GM12874 (cell line): ENCODE measurements around the gene MIPOL1.

Experiments
- TF ChIP-seq, protein P1 (sequence below): IDR thresholded peaks from 2 replicates; pipeline ENCODE4 v1.5.1; 2011; ENCODE audit warnings: low read depth, mild to moderate bottlenecking, control low read depth, low read length, moderate library complexity; ENCODE audit not compliant: insufficient read depth

Gene MIPOL1

DNA sequence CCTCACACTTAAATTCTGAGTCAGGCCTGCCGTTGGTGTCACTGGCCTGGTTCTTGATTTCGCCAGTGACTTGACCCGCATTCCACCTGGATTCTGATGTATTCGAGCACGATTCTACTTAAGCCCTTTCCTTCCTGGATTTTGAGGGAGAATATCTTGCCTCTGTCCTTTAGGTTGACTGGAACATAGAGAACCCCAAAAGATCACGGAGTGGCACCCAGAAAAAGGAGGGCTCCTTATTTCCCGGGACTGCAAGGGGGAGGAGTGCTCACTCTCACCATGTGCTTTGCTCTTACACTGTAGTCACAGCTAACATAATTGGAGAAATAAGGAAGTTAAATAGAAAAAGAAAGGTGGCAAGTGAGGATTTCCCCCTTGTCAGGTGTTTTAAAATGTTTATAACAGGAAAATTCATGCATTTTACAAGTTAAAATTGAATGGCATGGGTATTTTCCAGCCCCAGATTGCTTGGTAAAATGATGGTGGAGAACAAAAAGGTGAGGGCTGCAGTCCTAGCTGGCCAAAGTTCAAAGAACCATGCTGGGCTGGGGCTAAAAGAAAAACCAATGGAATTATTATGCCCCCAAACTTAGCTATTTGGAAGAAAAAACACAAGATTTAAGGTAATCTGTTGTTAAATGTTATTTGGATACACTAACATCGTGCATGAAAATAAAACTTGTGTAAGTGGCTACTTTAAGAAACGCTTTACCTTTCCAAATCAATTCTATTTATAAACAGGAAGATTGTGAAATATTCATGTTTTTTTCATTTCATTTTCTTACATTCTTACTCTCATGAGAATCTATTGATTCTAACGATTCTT is 388.4 kb downstream of the MIPOL1 start:
- TF ChIP-seq, protein P1, sequence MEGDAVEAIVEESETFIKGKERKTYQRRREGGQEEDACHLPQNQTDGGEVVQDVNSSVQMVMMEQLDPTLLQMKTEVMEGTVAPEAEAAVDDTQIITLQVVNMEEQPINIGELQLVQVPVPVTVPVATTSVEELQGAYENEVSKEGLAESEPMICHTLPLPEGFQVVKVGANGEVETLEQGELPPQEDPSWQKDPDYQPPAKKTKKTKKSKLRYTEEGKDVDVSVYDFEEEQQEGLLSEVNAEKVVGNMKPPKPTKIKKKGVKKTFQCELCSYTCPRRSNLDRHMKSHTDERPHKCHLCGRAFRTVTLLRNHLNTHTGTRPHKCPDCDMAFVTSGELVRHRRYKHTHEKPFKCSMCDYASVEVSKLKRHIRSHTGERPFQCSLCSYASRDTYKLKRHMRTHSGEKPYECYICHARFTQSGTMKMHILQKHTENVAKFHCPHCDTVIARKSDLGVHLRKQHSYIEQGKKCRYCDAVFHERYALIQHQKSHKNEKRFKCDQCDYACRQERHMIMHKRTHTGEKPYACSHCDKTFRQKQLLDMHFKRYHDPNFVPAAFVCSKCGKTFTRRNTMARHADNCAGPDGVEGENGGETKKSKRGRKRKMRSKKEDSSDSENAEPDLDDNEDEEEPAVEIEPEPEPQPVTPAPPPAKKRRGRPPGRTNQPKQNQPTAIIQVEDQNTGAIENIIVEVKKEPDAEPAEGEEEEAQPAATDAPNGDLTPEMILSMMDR = no peak

DNA sequence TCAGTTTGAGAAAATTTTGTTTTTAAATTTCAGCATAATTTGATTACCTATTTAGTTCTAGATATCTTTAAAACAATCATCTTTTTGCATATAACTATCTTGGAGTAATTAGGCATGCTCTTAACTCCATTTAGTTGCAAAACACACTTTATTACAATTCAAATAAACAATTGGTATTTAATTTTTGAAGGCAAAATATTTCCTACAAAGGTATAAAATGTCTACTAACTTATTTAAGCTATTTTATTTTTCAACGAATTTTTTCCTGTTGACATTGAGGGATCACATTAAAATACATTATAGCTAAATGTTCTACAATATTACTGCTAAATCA is 389.0 kb downstream of the MIPOL1 start:
- TF ChIP-seq, protein P1 = no peak

DNA sequence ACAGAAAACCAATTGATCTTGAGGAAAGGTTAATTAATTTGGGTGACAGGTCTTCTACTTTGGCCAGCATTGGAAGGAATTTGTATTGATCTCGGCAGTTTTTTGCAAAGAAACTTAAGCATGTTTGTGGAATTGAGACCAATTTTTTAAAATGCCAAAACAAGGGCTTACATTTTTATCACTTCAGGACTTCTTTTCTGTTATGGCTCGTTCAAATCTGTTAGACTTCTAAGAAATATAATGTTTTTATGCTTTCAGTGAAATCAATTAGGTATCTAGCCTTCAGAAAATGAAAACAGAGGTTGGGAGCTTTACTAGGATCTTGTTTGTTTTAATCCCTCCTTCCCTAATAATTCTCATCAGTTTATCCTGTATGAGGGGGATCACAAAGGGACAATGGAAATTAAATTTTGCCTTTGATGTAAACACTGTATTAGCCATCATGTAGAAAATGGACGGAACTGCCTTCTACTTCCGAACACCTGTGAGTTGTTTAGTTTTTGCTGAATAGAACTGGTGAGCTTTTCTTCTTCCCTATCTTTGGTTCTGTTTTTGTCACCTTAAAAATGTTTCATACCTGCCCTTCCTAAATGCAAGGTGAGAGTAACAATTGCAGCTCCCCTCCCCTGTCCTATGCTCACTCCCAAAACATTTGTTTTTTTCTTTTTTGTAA is 389.5 kb downstream of the MIPOL1 start:
- TF ChIP-seq, protein P1 = no peak

DNA sequence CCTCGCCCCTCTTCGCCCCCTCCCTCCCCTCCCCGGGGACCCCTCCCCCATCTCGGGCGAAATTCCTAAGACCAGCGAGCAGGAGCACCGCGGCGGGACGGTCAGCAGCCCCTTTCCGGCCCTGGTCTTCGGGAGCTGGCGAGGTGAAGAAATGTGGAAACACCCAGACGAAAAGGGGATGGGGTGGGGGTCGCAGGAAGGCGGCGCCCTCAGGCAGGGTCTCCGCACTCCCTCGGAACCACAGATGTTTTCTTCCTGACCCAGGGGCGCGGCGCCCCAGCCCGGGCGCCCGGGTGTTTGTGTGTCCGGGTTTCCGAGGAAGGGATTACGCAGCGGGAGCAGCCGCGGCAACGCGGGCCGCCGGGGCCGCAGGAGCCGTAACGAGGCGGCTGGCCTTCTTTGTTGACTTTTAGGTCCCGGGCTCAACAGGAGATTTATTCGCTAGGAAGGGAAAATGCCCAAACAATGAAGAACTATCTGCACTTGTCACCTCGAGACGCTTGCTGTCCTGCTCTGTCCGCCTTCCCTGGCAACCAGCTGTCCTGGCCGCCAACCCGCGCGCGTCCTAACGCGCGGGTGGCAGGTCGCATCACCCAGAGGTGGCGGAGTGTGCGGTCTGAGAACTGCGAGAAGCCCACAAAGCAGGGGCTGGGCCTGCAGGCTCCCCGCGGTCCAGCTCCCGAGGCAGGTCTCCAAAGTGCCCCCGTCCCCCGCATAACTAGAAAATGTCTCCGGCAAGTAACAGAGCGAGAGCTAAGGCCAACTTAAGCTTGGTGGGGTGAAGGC is 390.3 kb downstream of the MIPOL1 start:
- TF ChIP-seq, protein P1 = no peak

DNA sequence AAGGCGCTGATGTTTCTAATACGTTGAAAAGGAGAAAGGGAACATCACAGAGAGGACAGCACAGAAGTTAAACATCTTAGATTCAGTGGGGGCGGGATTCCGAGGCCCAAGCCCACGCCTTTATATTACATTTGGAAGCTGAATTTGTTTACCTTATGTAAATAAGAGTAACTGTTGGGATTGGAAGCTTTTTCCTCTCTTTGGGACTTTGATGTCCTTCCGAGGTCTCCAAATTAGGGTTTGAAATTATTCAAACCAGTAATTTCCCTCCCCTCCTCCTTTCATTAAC is 390.9 kb downstream of the MIPOL1 start:
- TF ChIP-seq, protein P1 = no peak

DNA sequence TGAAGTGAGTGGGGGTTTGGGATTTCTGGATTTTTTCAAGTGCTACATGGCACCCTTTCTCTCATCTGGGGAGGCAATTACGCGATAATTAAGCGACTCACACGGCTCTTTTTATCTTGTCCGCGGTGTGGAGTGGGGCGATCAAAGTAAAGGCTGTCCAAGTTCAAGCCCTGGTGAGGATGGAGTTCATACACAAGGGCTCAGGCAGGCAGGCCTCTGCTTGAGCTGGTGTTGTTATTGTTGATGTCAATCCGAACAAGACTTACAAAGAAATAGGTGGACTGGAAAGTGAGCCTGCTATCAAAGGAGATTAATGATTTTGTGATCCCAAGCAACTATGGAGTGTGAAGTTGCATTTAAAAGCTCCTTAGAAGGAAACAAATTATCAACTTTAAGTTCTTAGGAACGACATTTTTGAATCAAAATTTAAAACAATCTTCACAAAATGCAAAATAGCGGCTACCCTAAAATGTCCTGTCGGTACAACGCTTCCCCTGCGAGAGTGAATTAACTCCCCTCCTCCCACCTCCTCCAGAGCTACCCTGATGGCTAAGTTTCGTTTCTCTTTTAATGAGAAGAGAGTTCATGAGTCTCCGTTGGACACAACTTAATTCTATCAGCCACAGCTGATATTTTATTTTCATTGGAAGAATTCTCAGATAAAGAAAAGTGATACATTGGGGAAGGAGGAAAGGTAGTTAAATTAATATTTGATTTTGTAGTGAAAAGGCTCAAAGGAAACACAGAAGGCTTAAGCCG is 391.4 kb downstream of the MIPOL1 start:
- TF ChIP-seq, protein P1 = no peak

DNA sequence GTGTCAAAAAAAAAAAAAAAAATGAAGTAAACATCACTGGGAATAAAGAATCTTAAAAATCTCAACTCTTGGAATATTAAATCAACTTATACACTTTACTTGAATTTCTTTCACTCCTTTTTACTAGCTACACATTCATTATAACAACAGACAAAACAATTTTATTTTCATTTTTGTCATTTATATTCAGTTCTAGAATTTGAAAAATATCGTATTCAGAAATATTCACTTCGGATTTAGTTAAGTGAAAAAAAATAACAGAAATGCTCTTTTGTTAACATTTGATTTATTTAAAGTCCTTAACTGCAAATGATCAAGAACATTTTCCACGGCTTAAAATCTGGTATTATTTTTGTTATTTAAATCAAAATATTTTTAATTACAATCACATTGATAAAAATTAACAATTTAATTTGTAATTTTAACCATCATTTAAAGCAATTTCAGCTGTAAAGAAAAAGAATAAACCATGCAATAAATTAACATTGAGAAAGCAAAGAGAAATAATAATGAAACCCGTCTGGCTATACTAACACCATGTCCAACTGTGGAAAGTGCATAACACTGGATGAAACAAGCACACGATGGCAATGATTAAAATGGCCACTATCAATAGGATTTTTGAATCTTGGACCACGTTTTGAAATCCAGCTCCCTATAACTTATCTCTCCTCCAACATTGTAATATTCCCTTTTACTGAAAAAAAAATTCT is 392.1 kb downstream of the MIPOL1 start:
- TF ChIP-seq, protein P1 = no peak
